ENCODE measurements around the gene VCL.
"Not testable (repeated sequence)": the region's sequence is repeated elsewhere in the genome, so short reads cannot be mapped to it uniquely, and the experiment has no call there.

Gene VCL

DNA sequence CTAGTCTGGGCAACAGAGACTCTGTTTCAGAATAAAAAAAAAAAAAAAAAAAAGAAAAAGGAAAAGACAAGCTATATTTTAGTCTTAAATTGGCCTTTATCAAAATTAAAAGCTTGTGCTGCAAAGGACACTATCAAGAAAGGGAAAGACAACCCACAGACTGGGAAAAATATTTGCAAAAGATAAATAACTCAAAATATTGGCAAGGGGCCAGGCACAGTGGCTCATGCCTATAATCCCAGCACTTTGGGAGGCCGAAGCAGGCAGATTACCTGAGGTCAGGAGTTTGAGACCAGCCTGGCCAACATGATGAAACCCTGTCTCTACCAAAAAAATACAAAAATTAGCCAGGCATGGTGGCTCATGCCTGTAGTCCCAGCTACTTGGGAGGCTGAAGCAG is 34.3 kb downstream of the VCL start:
- not testable (repeated sequence) for H3K4me3 Mint-ChIP-seq; DNase-seq; H3K9me3 Mint-ChIP-seq; H3K27ac Mint-ChIP-seq; H3K36me3 Mint-ChIP-seq (ENCODE audit: low read depth); H3K27me3 Mint-ChIP-seq; ATAC-seq
- H3K4me1 Mint-ChIP-seq: peaks cover 30% of the 10 kb centered on the region

DNA sequence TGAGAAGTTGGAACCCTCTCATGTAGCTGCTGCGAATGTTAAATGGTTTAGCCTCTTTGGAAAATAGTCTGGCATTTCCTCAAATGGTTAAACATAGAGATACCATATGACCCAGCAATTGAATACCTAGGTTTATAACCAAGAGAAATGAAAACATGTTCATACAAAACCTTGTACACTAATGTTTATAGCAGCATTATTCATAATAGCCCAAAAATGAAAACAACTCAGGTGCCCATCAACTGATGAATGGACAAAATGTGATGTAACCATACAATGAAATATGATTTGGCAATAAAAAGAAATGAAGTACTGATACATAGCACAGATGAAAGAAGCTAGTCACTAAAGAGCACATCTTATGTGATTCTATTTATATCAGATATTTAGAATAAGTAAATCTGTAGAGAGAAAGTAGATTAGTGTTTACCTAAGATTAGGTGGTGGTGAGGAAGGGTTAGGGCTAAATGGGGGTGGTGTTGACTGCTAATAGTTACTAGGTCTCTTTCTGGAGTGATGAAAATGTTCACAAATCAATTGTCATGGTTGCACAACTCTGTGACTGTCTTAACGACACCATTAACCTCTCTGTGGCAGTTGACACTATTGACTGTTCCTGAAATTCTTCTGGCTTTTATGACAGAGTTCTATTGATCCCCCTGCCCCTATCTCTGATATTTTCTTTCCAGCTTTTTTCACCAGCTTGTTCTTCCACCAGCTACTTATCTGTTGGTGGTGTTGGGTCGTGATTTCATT is 35.2 kb downstream of the VCL start:
- no peaks in the 10 kb centered on the region for H3K27me3 Mint-ChIP-seq

DNA sequence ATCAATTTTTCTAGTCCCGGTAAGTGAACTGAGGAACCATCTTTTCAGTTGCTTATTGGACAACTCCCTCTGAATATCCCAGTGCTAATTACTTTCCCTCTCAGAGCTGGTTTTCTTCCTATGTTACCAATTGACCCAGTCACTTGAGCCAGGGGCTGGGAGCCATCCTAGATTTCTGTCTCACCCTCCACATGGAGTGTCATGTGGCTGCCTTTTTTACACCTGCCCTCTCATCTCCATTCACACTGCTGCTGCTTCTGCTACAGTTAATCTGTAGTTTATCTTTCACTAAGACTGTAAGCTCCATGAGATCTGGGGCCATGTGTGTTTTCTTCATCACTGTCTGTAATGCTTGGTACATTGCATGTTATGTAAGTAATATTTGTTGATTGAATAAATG is 35.8 kb downstream of the VCL start:
- Mint-ChIP-seq H3K27ac (no peak overlapping the region), H3K27me3 (no peaks in the 10 kb centered on the region), H3K4me1 (peaks cover 21% of the 10 kb centered on the region), H3K9me3 (no peaks in the 10 kb centered on the region), H3K4me3 (no peak overlapping the region), H3K36me3 (ENCODE audit: low read depth) (peaks cover 4% of the 10 kb centered on the region)
- DNase-seq (no peak), ATAC-seq (no peak)

More for the DNA sequence above, 35.2 kb downstream of the VCL start:
- Mint-ChIP-seq H3K4me3 (no peak overlapping the region), H3K36me3 (ENCODE audit: low read depth) (peaks cover 4% of the 10 kb centered on the region), H3K27ac (no peak overlapping the region), H3K4me1 (peaks cover 21% of the 10 kb centered on the region), H3K9me3 (no peaks in the 10 kb centered on the region)
- DNase-seq (no peak), ATAC-seq (no peak)

DNA sequence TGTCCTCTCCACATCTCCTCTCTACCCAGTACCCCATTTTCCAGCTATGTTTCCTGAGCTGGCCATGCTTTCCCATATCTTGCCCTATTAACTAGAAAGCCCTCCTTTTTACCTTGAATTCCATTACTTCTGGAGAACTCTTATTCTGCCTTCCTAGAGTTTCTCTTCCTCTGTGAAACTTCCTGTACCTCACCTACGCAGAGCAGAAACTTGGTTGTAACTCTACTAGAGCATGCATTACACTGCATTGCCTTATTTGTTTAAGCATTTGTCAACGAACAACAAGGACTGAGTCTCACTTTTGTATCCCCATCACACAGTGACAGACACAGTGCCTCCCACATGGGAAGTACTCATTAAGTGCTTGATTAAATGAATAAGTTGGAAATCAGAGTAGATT is 36.4 kb downstream of the VCL start:
- H3K9me3 Mint-ChIP-seq: no peaks in the 10 kb centered on the region
- H3K36me3 Mint-ChIP-seq (ENCODE audit: low read depth): peaks cover 4% of the 10 kb centered on the region
- H3K4me3 Mint-ChIP-seq: no peak overlapping the region
- ATAC-seq (no peak), DNase-seq (no peak)
- no peak overlapping the region for H3K27ac Mint-ChIP-seq
- no peaks in the 10 kb centered on the region for H3K27me3 Mint-ChIP-seq
- H3K4me1 Mint-ChIP-seq: peaks cover 21% of the 10 kb centered on the region

DNA sequence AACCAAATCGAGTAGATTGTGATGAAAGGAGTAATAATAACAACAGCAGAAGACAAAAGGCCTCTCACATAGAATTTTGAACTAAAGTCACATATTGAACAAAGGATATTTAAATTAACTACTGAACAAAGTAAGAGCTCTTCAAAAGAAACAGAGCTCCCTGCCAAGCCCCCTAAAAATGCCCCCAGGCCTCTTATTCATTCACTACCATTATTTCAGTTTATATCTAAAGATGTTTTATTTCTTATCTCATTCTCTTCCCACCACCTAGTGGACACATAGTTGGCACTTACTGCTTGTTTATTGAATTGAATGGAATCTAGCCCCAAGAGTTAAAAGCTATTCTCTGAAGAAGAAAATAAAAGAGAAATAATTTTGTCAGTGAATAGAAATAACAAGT is 37.4 kb downstream of the VCL start:
- Mint-ChIP-seq H3K36me3 (ENCODE audit: low read depth) (peaks cover 4% of the 10 kb centered on the region), H3K4me1 (peaks cover 28% of the 10 kb centered on the region), H3K27ac (no peak overlapping the region), H3K9me3 (no peaks in the 10 kb centered on the region), H3K4me3 (no peak overlapping the region), H3K27me3 (no peaks in the 10 kb centered on the region)
- DNase-seq (no peak), ATAC-seq (no peak)

DNA sequence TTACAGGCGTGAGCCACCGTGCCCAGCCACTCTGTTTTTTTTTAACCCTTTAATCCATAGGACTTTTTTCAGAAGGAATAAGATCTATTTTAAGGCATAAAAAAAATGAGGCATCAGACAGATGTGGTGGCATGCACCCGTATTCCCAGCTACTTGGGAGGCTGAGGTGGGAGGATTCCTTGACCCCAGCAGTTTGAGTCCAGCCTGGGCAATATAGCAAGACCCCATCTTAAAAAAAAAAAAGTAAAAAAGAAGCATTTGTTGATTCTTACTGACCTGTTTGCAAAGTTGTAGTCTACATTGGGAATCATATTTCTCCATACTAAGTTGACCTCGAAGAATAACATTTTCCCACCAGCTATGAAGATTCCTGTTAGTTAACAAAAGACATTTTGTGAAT is 38.6 kb downstream of the VCL start:
- no peaks in the 10 kb centered on the region for H3K9me3 Mint-ChIP-seq
- ATAC-seq (no peak), DNase-seq (no peak)
- H3K36me3 Mint-ChIP-seq (ENCODE audit: low read depth): peaks cover 4% of the 10 kb centered on the region
- no peak overlapping the region for H3K27ac Mint-ChIP-seq
- H3K4me3 Mint-ChIP-seq: no peak overlapping the region
- H3K4me1 Mint-ChIP-seq: peaks cover 31% of the 10 kb centered on the region
- H3K27me3 Mint-ChIP-seq: no peaks in the 10 kb centered on the region

DNA sequence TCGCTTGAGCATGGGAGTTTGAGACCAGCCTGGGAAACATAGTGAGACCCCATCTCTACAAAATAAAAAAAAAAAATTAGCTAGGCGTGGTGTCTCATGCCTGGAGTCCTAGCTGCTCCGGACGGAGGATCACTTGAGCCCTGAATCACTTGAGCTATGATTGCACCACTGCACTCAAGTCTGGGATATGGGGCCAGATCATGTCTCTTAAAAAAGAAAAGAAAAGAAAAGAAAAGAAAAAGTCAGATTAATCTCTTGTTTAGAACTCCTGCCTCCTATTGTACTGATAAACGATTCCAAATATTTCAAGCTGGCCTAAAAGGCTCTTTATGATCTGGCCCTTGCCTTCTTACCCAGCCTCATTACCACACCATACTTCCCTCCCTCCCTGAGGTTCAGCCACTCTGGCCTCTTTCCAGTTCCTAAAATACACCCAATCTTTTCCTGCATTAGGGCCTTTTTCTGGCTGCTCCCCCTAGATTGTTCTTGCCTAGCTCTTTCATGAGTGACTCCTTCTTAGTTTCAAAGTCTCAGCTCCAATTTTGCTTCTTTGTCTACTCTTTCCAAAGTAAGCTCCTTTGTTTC is 41.7 kb downstream of the VCL start:
- Mint-ChIP-seq H3K27me3 (no peaks in the 10 kb centered on the region), H3K27ac (peak overlapping the region; percentile 63), H3K4me3 (no peak overlapping the region), H3K36me3 (ENCODE audit: low read depth) (peaks cover 12% of the 10 kb centered on the region), H3K9me3 (no peaks in the 10 kb centered on the region), H3K4me1 (peaks cover 20% of the 10 kb centered on the region)
- ATAC-seq: no peak
- DNase-seq: no peak

DNA sequence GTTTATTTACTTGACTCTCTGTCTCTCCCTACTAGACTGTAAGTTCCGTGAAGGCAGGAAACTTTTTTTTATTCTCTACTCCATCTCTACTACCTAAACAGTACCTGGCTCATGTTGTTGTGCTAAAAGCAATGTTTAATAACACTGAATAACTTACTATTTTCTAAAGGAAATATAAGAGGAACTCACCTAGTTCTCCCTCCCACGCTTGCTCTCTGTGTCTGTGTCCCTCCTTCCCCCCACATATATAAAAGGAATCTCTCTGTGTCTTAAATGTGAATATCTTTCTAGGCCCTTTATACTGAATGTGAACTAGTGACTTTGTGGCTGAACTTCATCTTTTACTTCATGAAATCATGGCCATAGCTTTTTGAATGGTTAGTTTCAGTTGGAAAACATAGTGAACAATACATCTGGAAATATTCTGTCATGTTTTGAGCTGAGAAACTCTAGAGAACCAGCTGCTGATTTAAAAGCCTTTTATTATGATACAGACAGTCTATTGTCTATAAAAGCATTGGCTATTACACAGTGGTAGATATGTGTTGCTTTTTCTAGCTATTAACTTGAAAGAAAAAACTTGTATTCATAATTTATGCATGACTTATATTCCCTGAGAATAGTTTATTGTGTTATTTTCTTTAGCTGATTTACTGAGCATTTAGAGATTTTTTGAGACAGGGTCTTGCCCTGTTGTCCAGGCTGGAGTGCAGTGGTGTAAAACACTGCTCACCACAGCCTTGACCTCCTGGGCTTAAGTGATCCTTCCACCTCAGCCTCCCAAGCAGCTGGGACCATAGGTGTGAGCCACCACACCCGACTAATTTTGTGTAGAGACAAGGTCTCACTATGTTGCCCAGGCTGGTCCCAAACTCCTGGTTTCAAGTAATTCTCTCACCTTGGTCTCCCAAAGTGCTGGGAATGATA is 42.5 kb downstream of the VCL start:
- Mint-ChIP-seq H3K9me3 (no peaks in the 10 kb centered on the region), H3K27me3 (no peaks in the 10 kb centered on the region), H3K4me3 (no peak overlapping the region), H3K4me1 (peaks cover 13% of the 10 kb centered on the region), H3K27ac (peak overlapping the region; percentile 63), H3K36me3 (ENCODE audit: low read depth) (peaks cover 12% of the 10 kb centered on the region)
- DNase-seq (no peak), ATAC-seq (no peak)

DNA sequence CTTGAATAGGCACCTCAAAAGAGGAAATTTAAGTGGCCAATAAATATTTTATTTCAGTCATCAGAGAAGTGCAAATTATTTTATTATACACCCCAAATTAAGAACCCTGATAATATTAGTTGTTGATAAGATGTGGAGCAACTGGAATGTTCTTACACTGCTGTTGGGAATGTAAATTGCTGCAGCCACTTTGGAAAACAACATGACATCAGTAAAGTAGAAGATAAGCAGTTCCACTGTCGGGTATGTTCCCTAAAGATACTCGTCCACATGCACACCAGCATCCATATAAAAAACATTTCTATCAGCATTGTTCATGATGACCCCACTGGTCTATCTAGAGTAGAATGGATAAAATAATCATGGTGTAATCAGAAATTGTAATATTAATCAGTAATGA is 46.5 kb downstream of the VCL start:
- no peak for ATAC-seq
- no peaks in the 10 kb centered on the region for H3K27me3 Mint-ChIP-seq
- H3K27ac Mint-ChIP-seq: no peak overlapping the region
- peaks cover 8% of the 10 kb centered on the region for H3K36me3 Mint-ChIP-seq (ENCODE audit: low read depth)
- no peaks in the 10 kb centered on the region for H3K9me3 Mint-ChIP-seq
- peaks cover 14% of the 10 kb centered on the region for H3K4me1 Mint-ChIP-seq
- no peak overlapping the region for H3K4me3 Mint-ChIP-seq
- no peak for DNase-seq

DNA sequence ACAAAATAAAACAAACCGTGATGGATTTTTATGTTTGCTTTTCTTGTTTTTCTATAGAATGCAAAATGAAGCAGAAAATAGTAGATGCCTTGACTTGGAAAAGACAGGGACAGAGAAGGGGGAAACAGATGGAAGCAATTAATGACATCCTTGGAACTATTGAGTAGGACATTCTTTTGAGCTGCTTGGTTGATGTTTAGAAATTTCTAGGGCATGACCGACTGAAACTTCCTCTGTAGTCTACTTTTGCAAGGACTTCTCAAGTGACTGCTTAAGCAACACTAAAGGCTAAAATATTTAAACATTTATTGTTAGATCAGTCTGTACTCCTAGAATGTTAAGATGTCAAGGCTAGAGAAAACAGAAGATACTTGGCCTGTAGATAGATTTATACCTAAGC is 49.4 kb downstream of the VCL start:
- Mint-ChIP-seq H3K27me3 (no peaks in the 10 kb centered on the region), H3K4me1 (peaks cover 4% of the 10 kb centered on the region), H3K9me3 (no peaks in the 10 kb centered on the region), H3K27ac (no peak overlapping the region), H3K4me3 (no peak overlapping the region), H3K36me3 (ENCODE audit: low read depth) (peaks cover 8% of the 10 kb centered on the region)
- DNase-seq (no peak), ATAC-seq (no peak)

DNA sequence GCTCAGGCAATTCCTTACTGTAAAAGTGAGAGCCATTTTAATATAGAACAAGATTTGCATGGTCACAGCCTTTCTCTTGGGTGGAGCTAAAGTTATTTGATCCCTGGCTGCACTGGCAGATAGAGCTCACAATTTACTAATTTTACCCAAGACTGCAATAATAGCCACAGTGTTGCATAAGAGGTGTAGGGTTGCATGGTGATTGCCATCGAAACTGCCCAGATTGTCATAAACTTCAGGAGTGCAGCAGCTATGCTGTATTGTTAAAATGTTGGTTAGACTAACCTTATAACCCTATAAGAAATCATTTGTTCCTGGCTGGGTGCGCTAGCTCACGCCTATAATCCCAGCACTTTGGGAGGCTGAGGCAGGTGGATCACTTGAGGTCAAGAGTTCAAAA is 50.0 kb downstream of the VCL start:
- H3K4me3 Mint-ChIP-seq: no peak overlapping the region
- H3K9me3 Mint-ChIP-seq: no peaks in the 10 kb centered on the region
- no peak for DNase-seq
- peaks cover 8% of the 10 kb centered on the region for H3K36me3 Mint-ChIP-seq (ENCODE audit: low read depth)
- no peak overlapping the region for H3K27ac Mint-ChIP-seq
- ATAC-seq: no peak
- H3K27me3 Mint-ChIP-seq: no peaks in the 10 kb centered on the region
- peaks cover 5% of the 10 kb centered on the region for H3K4me1 Mint-ChIP-seq

DNA sequence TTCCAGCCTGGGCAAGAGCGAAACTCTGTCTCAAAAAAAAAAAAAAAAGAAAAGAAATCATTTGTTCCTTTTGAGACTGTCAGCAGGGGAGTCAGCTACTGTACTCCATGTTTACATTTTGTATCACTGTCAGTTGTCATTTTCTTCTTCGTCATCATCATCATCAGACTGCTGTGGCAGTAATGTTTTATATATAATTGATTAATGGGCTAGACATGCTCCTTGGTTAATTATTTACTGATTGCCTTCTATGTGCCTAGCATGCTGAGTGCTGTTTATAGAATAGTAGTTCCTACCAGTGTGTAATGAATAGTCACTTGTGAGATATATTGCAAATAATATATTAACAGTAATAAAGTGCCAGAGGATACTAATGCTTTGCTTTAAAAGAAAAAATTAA is 50.5 kb downstream of the VCL start:
- H3K36me3 Mint-ChIP-seq (ENCODE audit: low read depth): peaks cover 8% of the 10 kb centered on the region
- H3K4me3 Mint-ChIP-seq: no peak overlapping the region
- DNase-seq (no peak), ATAC-seq (no peak)
- peaks cover 10% of the 10 kb centered on the region for H3K4me1 Mint-ChIP-seq
- H3K9me3 Mint-ChIP-seq: no peaks in the 10 kb centered on the region
- H3K27ac Mint-ChIP-seq: no peak overlapping the region
- no peaks in the 10 kb centered on the region for H3K27me3 Mint-ChIP-seq

DNA sequence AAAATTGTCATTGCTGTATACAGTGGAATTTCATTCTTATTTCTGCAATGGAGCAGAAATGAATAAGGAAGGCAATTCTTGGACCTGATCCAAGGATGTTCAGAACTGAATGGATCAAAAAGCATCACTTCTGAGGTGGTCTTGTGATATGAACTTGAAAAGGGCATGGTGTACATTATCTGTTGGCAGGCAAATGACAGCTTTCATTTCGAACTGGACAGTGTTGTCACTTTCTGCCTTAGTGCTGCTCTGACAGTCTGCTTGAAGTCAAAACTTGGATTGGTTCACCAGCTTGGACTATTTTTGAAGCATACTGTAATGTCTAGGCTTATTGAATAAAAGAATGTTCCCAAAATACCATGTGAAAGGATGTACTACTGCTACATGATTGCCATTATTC is 52.0 kb downstream of the VCL start:
- Mint-ChIP-seq H3K27me3 (no peaks in the 10 kb centered on the region), H3K4me1 (peaks cover 16% of the 10 kb centered on the region), H3K4me3 (no peak overlapping the region), H3K27ac (no peak overlapping the region), H3K9me3 (no peaks in the 10 kb centered on the region), H3K36me3 (ENCODE audit: low read depth) (no peaks in the 10 kb centered on the region)
- ATAC-seq (no peak), DNase-seq (no peak)

DNA sequence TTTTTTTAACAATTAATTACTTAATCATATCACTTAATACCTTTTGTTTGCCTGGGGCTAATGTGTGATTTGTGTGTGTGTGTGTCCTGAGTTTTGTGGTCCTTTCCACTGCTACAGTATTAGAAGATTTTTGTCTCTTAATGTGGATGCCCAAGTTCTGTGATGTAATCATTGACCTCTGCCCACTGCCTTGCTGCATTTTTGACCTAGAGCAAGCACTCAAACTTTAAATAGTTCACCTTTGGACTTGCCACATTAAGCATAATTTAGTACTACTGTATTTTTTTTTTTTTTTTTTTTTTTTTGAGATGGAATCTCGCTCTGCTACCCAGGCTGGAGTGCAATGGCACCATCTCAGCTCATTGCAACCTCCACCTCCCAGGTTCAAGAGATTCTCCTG is 52.7 kb downstream of the VCL start:
- ATAC-seq (no peak), DNase-seq (no peak)
- H3K36me3 Mint-ChIP-seq (ENCODE audit: low read depth): no peaks in the 10 kb centered on the region
- H3K4me1 Mint-ChIP-seq: peaks cover 18% of the 10 kb centered on the region
- no peak overlapping the region for H3K27ac Mint-ChIP-seq
- no peaks in the 10 kb centered on the region for H3K27me3 Mint-ChIP-seq
- H3K9me3 Mint-ChIP-seq: no peaks in the 10 kb centered on the region
- no peak overlapping the region for H3K4me3 Mint-ChIP-seq

Measured in activated naive CD8-positive, alpha-beta T cell treated with anti-CD3 and anti-CD28 coated beads, Interleukin-2, amount 50 U/mL, for 24 hours (primary cell).